ENCODE data around the gene CPEB3. TPM values are rescaled to one million over a fixed set of nuclear protein-coding genes. Genes with fewer than 3 reads are reported as not detected.

Gene CPEB3
- total RNA-seq, 2 experiments from 2014 or later, result 3.4 to 3.5 TPM

DNA sequence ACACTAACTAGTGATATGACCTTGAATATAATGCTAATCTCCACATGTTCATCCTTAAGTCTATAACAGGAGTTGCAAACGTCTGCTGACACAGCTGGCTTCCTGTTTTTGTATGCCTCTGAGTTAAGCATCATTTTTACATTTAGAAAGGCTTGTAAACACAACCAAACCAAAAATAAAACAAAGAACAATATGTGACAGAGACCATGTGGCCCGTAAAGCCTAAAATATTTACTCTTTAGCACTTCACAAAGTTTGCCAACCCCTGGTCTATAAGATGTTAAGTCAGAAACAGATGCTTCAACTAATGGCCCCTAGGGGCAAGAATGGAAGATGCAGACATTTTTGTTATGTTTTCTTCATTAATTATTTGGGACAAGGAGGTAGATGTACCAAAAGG lies 109.3 kb downstream of the CPEB3 start:
- Mint-ChIP-seq H3K9me3 (no peaks in the 10 kb centered on the region), H3K36me3 (peaks cover 7% of the 10 kb centered on the region), H3K27me3 (no peaks in the 10 kb centered on the region), H3K4me1 (no peaks in the 10 kb centered on the region), H3K27ac (no peak overlapping the region), H3K4me3 (no peak overlapping the region)
- ATAC-seq (ENCODE audit: low read depth) (no peak), DNase-seq (no peak)
- POLR2A ChIA-PET, result no interaction called here

GRCh38 chr10:92180399-92180798 lies 110.5 kb downstream of the CPEB3 start:
- Mint-ChIP-seq H3K4me1 (no peaks in the 10 kb centered on the region), H3K9me3 (no peaks in the 10 kb centered on the region), H3K4me3 (no peak overlapping the region), H3K27me3 (no peaks in the 10 kb centered on the region), H3K27ac (no peak overlapping the region), H3K36me3 (peaks cover 7% of the 10 kb centered on the region)
- POLR2A ChIA-PET, result no interaction called here
- DNase-seq (no peak), ATAC-seq (ENCODE audit: low read depth) (no peak)

- Mint-ChIP-seq H3K27ac (no peak overlapping the region), H3K4me3 (no peak overlapping the region), H3K4me1 (no peaks in the 10 kb centered on the region), H3K9me3 (no peaks in the 10 kb centered on the region), H3K27me3 (no peaks in the 10 kb centered on the region), H3K36me3 (peaks cover 7% of the 10 kb centered on the region)
- DNase-seq (no peak), ATAC-seq (ENCODE audit: low read depth) (no peak)
- POLR2A ChIA-PET, result no interaction called here
These were observed 113.3 kb downstream of the CPEB3 start for GRCh38 chr10:92177546-92177945.

DNA sequence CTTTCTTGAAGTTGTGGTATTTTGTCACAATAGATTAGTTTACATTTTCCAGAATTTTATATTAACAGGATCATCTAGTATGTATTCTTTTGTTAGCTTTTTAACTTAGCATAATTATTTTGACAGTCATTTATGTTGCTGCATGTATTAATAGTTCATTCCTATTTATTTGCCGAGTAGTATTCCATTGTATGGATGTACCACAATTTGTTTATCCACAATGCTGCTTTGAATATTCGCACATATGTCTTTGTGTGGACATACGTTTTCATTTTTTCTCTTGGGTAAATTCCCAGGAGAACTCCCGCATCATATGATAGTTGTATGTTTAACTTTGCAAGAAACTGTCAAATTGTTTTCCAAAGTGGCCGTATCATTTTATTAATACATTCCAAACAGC lies 115.7 kb downstream of the CPEB3 start:
- no peaks in the 10 kb centered on the region for H3K9me3 Mint-ChIP-seq
- peaks cover 7% of the 10 kb centered on the region for H3K36me3 Mint-ChIP-seq
- no peak overlapping the region for H3K4me3 Mint-ChIP-seq
- POLR2A ChIA-PET, result no interaction called here
- no peaks in the 10 kb centered on the region for H3K27me3 Mint-ChIP-seq
- no peaks in the 10 kb centered on the region for H3K4me1 Mint-ChIP-seq
- H3K27ac Mint-ChIP-seq, result no peak overlapping the region
- ATAC-seq (ENCODE audit: low read depth), result no peak
- DNase-seq, result no peak

DNA sequence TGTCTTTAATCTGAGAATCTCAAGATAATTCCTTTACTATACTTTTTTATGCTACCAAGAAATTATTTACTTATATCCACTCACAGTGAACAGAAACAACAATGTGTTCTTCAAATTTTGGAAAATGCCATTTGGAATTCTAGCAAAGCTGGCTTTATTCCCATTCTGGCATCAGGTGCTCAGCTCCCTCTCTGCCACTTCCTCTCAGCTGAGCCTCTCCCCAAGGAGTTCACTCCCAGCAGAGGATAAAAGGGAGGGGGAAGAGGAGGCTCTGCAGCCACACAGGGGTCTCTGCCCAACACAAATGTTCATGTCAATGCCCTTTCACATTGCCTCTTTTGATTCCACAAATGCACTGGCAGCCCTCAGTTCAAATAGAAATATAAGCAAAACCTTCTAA lies 116.9 kb downstream of the CPEB3 start:
- ATAC-seq (ENCODE audit: low read depth), result no peak
- DNase-seq, result no peak
- Mint-ChIP-seq H3K4me1 (no peaks in the 10 kb centered on the region), H3K4me3 (no peak overlapping the region), H3K9me3 (peaks cover 4% of the 10 kb centered on the region), H3K36me3 (peaks cover 15% of the 10 kb centered on the region), H3K27ac (no peak overlapping the region), H3K27me3 (no peaks in the 10 kb centered on the region)
- POLR2A ChIA-PET, result no interaction called here

DNA sequence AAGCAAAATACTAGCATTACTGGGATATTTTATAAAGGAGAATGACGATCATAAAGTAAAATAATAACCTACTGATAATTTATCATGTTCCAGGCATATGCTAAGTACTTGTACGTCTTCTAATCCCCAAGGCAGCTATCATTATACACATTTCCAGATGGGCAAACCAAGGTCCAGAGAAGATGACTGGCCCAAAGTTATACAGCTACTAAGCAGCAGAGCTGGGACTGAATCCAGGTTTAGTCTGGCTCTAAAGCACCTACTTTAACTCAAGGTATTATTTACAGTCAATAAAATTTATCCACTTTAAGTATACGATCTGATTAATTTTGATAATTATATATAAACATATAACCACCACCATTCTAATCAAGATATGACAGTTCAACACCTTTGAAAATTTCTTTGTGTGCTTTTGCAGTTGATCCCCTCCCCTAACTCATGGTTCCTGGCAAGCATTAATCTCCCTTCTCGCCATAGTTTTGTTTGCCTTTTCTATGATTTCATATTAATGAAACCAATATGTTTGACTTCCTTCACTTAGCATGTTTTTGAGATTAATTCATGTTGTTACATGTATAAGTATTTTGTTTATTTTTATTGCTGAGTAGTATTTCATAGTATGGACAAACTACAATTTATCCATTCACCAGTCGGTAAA lies 126.7 kb downstream of the CPEB3 start:
- POLR2A ChIA-PET, result no interaction called here
- ATAC-seq (ENCODE audit: low read depth), result no peak
- H3K4me1 Mint-ChIP-seq, result no peaks in the 10 kb centered on the region
- peaks cover 9% of the 10 kb centered on the region for H3K36me3 Mint-ChIP-seq
- DNase-seq, result no peak
- peaks cover 7% of the 10 kb centered on the region for H3K9me3 Mint-ChIP-seq
- no peak overlapping the region for H3K4me3 Mint-ChIP-seq
- no peak overlapping the region for H3K27ac Mint-ChIP-seq
- no peaks in the 10 kb centered on the region for H3K27me3 Mint-ChIP-seq

DNA sequence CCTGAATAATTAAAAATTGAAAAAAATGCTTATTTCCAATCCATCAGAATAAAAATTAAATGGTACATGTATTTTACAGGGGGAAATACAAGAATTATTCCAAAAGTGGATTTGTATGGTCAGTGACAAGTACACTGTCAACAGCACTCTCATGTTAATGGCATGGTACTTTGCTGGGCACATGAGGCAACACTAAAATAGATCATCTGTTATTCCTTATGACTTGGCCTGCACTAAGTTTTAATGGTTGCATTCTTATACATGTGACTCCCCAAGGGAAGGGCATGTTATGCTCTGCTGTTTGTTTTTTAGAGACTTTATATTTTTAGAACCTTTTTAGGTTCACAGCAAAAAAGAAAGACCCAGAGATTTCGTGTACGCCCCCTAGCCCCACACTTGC lies 128.3 kb downstream of the CPEB3 start:
- DNase-seq (no peak), ATAC-seq (ENCODE audit: low read depth) (no peak)
- H3K27me3 Mint-ChIP-seq, result no peaks in the 10 kb centered on the region
- H3K27ac Mint-ChIP-seq, result no peak overlapping the region
- H3K9me3 Mint-ChIP-seq, result peaks cover 6% of the 10 kb centered on the region
- H3K4me3 Mint-ChIP-seq, result no peak overlapping the region
- POLR2A ChIA-PET, result no interaction called here
- H3K4me1 Mint-ChIP-seq, result no peaks in the 10 kb centered on the region
- peaks cover 5% of the 10 kb centered on the region for H3K36me3 Mint-ChIP-seq

GRCh38 chr10:92156874-92157773 lies 133.8 kb downstream of the CPEB3 start:
- no peak overlapping the region for H3K27ac Mint-ChIP-seq
- no peak overlapping the region for H3K4me3 Mint-ChIP-seq
- POLR2A ChIA-PET, result no interaction called here
- no peaks in the 10 kb centered on the region for H3K27me3 Mint-ChIP-seq
- no peaks in the 10 kb centered on the region for H3K9me3 Mint-ChIP-seq
- no peaks in the 10 kb centered on the region for H3K36me3 Mint-ChIP-seq
- ATAC-seq (ENCODE audit: low read depth) (no peak), DNase-seq (no peak)
- no peaks in the 10 kb centered on the region for H3K4me1 Mint-ChIP-seq

GRCh38 chr10:92150823-92151222 lies 140.1 kb downstream of the CPEB3 start:
- Mint-ChIP-seq H3K27me3 (no peaks in the 10 kb centered on the region), H3K27ac (no peak overlapping the region), H3K4me3 (no peak overlapping the region), H3K4me1 (peaks cover 2% of the 10 kb centered on the region), H3K9me3 (no peaks in the 10 kb centered on the region), H3K36me3 (peaks cover 4% of the 10 kb centered on the region)
- ATAC-seq (ENCODE audit: low read depth), result no peak
- POLR2A ChIA-PET, result no interaction called here
- DNase-seq, result no peak

DNA sequence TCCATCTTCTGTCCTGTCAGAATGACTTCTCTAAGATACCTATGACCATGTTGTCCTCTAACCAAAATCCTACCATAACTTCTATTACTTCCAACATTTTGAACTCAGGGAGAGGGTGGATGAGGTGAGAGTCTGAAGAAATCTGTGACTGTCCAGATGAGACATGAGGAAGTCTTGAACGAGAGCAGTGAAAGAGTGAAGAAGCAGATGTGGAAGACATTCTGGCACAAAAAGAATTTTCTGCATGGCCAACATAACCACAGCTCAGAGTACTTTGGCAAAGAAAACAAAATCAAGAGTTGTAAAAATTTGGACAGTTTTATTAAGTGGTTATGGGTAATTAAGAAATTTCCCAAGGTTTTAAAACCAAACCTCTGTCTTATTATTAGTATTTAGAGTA lies 141.6 kb downstream of the CPEB3 start:
- Mint-ChIP-seq H3K27ac (no peak overlapping the region), H3K4me3 (no peak overlapping the region), H3K9me3 (no peaks in the 10 kb centered on the region), H3K36me3 (peaks cover 4% of the 10 kb centered on the region), H3K4me1 (peaks cover 3% of the 10 kb centered on the region), H3K27me3 (no peaks in the 10 kb centered on the region)
- no peak for ATAC-seq (ENCODE audit: low read depth)
- POLR2A ChIA-PET, result no interaction called here
- DNase-seq, result no peak

GRCh38 chr10:92146781-92147180 lies 144.1 kb downstream of the CPEB3 start:
- ATAC-seq (ENCODE audit: low read depth), result no peak
- no peak overlapping the region for H3K27ac Mint-ChIP-seq

DNA sequence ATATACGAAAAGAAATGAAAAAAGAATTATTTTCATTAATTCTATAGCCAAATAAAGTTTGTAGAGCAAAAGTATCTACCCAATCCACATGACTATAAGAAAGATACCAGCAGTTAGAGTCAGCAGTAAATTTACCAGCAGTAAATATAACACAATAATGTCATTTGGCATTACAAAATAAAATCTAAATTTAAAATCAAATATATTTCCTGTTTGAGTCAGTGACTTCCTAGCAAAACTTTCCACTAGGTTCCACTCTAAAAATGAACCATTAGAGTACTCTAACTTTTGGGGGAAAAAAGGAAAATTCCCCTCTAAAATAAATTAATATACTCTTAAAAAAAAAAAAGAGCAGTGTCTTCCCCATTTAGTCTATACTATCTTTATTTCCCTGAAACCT lies 144.8 kb downstream of the CPEB3 start:
- Mint-ChIP-seq H3K9me3 (no peaks in the 10 kb centered on the region), H3K4me1 (peaks cover 1% of the 10 kb centered on the region), H3K4me3 (no peak overlapping the region), H3K27me3 (no peaks in the 10 kb centered on the region), H3K27ac (no peak overlapping the region), H3K36me3 (no peaks in the 10 kb centered on the region)
- DNase-seq (no peak), ATAC-seq (ENCODE audit: low read depth) (no peak)
- POLR2A ChIA-PET, result no interaction called here

More at GRCh38 chr10:92146781-92147180, 144.1 kb downstream of the CPEB3 start:
- Mint-ChIP-seq H3K27me3 (no peaks in the 10 kb centered on the region), H3K4me3 (no peak overlapping the region), H3K9me3 (no peaks in the 10 kb centered on the region), H3K4me1 (peaks cover 3% of the 10 kb centered on the region), H3K36me3 (peaks cover 3% of the 10 kb centered on the region)
- no peak for DNase-seq
- POLR2A ChIA-PET, result no interaction called here

- Mint-ChIP-seq H3K9me3 (peaks cover 2% of the 10 kb centered on the region), H3K27ac (no peak overlapping the region), H3K27me3 (no peaks in the 10 kb centered on the region), H3K4me3 (no peak overlapping the region), H3K36me3 (peaks cover 17% of the 10 kb centered on the region), H3K4me1 (peaks cover 1% of the 10 kb centered on the region)
- POLR2A ChIA-PET, result no interaction called here
- no peak for DNase-seq
- ATAC-seq (ENCODE audit: low read depth), result no peak
These were observed 147.9 kb downstream of the CPEB3 start for GRCh38 chr10:92142949-92143348.

DNA sequence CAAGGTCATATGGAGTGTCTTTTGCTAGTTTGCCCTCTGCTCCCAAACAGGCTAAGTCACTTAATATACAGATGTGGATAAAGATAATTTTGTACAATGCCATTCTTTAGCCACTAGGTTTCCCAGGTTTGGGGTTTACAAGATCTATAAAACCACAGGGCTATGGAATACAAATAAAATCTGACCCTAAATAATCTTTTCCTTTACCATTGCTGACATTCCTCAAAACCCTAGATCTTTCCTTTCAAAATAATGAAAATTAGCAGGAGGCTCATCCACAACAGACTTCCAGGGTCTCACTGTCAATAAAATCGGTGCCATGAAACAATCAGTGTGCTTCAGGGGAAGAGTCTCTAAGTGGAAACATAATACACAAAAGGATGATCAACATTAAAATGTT lies 148.4 kb downstream of the CPEB3 start:
- POLR2A ChIA-PET, result no interaction called here
- Mint-ChIP-seq H3K4me1 (peaks cover 1% of the 10 kb centered on the region), H3K36me3 (peaks cover 19% of the 10 kb centered on the region), H3K9me3 (peaks cover 2% of the 10 kb centered on the region), H3K27me3 (no peaks in the 10 kb centered on the region), H3K27ac (no peak overlapping the region), H3K4me3 (no peak overlapping the region)
- ATAC-seq (ENCODE audit: low read depth) (no peak), DNase-seq (no peak)

Data from activated naive CD8-positive, alpha-beta T cell treated with anti-CD3 and anti-CD28 coated beads, Interleukin-2, amount 10 ng/mL, durations not matched to agents 7 days and 5 days (primary cell).